DOHH2 (cell line): ENCODE measurements around the gene YIPF1.

Source experiments
- H3F3A ChIP-seq: fragments of 200-600 bp; sonication (generic), shearing (Covaris generic); 2 replicates; pipeline ENCODE4 v1.6.0; 2016; ENCODE audit warnings: antibody characterized with exemption, mild to moderate bottlenecking; ENCODE audit not compliant: control insufficient read depth, insufficient read depth
- H3K27ac ChIP-seq: fragments of 200-600 bp; sonication (generic); 2 replicates; pipeline ENCODE4 v1.5.1; 2014; ENCODE audit warnings: low read depth, mild to moderate bottlenecking, low read length, moderate library complexity
- H3K27me3 ChIP-seq: fragments of 200-600 bp; sonication (generic); 2 replicates; pipeline ENCODE4 v1.6.1; 2014; ENCODE audit warnings: mild to moderate bottlenecking, low read length, mixed read lengths; ENCODE audit not compliant: control insufficient read depth
- H3K36me3 ChIP-seq: fragments of 200-600 bp; sonication (generic); 2 replicates; pipeline ENCODE4 v1.6.1; 2014; ENCODE audit warnings: mild to moderate bottlenecking, low read length, moderate library complexity, mixed read lengths; ENCODE audit not compliant: control insufficient read depth
- H3K4me1 ChIP-seq: fragments of 200-600 bp; sonication (generic); 2 replicates; pipeline ENCODE4 v1.6.1; 2014; ENCODE audit warnings: mild to moderate bottlenecking, low read length, mixed read lengths; ENCODE audit not compliant: control insufficient read depth
- H3K4me2 ChIP-seq: fragments of 200-600 bp; sonication (generic); 2 replicates; pipeline ENCODE4 v1.6.0; 2014; ENCODE audit warnings: mild to moderate bottlenecking, low read length, moderate library complexity
- H3K4me3 ChIP-seq: fragments of 200-600 bp; sonication (generic); 2 replicates; pipeline ENCODE4 v1.5.1; 2014; ENCODE audit warnings: mild to moderate bottlenecking, low read length, mixed read lengths
- H3K79me2 ChIP-seq: fragments of 200-600 bp; sonication (generic); 2 replicates; pipeline ENCODE4 v1.6.1; 2014; ENCODE audit warnings: mild to moderate bottlenecking, low read length, mixed read lengths; ENCODE audit not compliant: control insufficient read depth
- H3K9me2 ChIP-seq: fragments of 200-600 bp; sonication (generic); replicated peaks from 2 replicates; pipeline ENCODE4 v1.6.1; 2014; ENCODE audit warnings: mild to moderate bottlenecking, low read length, mixed read lengths; ENCODE audit not compliant: control insufficient read depth
- H3K9me3 ChIP-seq: fragments of 200-600 bp; sonication (generic); 2 replicates; pipeline ENCODE4 v1.6.1; 2014; ENCODE audit warnings: antibody characterized with exemption, low read length, mixed read lengths; ENCODE audit not compliant: control insufficient read depth, insufficient read depth
- H4K20me1 ChIP-seq: fragments of 200-600 bp; sonication (generic); 2 replicates; pipeline ENCODE4 v1.6.0; 2014; ENCODE audit warnings: low read depth, mild to moderate bottlenecking, antibody characterized with exemption, low read length, moderate library complexity; ENCODE audit not compliant: control insufficient read depth, insufficient read depth
- CTCF ChIP-seq: fragments of 200-600 bp; sonication (generic); IDR thresholded peaks from one replicate; pipeline ENCODE4 v1.5.1; 2014; ENCODE audit warnings: antibody characterized with exemption, mild to moderate bottlenecking, low read depth, low read length; ENCODE audit not compliant: poor library complexity, severe bottlenecking
- EZH2phosphoT487 ChIP-seq: fragments of 200-600 bp; sonication (generic); IDR thresholded peaks from 2 replicates; pipeline ENCODE4 v1.6.1; 2017; ENCODE audit warnings: borderline replicate concordance, mild to moderate bottlenecking, antibody characterized with exemption, low read length, moderate library complexity, mixed read lengths

Gene YIPF1

GRCh38 chr1:53834776-53835175 is 54.8 kb downstream of the YIPF1 start:
- Histone ChIP-seq H3K27me3 (no peaks in the 10 kb centered on the region), H4K20me1 (0 out of 2 replicates have a peak, but pooled peaks cover 8% of the 10 kb centered on the region), H3K27ac (peak overlapping the region; percentile 94), H3F3A (peaks cover 28% of the 10 kb centered on the region), H3K9me3 (no peaks in the 10 kb centered on the region), H3K4me3 (peak overlapping the region; percentile 88), H3K9me2 (no peaks in the 10 kb centered on the region), H3K79me2 (peaks cover 82% of the 10 kb centered on the region), H3K4me1 (peaks cover 46% of the 10 kb centered on the region), H3K36me3 (peaks cover 71% of the 10 kb centered on the region), H3K4me2 (peak overlapping the region; percentile 85)
- no peak for TF ChIP-seq EZH2phosphoT487
- no peak for TF ChIP-seq CTCF

GRCh38 chr1:53833393-53833792 is 56.2 kb downstream of the YIPF1 start:
- H3K27me3 ChIP-seq, result no peaks in the 10 kb centered on the region
- peaks cover 28% of the 10 kb centered on the region for H3F3A ChIP-seq
- peaks cover 45% of the 10 kb centered on the region for H3K4me1 ChIP-seq
- peak overlapping the region; percentile 85 for H3K4me2 ChIP-seq
- peak overlapping the region; percentile 19; the same call in 1 of the 2 replicates for H3K4me3 ChIP-seq
- no peaks in the 10 kb centered on the region for H3K9me2 ChIP-seq
- H3K79me2 ChIP-seq, result peaks cover 94% of the 10 kb centered on the region
- no peaks in the 10 kb centered on the region for H3K9me3 ChIP-seq
- peak overlapping the region; percentile 94; the same call in 1 of the 2 replicates for H3K27ac ChIP-seq
- TF ChIP-seq CTCF (no peak), EZH2phosphoT487 (no peak)
- 0 out of 2 replicates have a peak, but pooled peaks cover 8% of the 10 kb centered on the region for H4K20me1 ChIP-seq
- peaks cover 83% of the 10 kb centered on the region for H3K36me3 ChIP-seq

- H3K79me2 ChIP-seq, result peaks cover 92% of the 10 kb centered on the region
- peaks cover 47% of the 10 kb centered on the region for H3K4me1 ChIP-seq
- no peak overlapping the region for H3K4me3 ChIP-seq
- no peak overlapping the region for H3K27ac ChIP-seq
- H3K9me2 ChIP-seq, result no peaks in the 10 kb centered on the region
- H4K20me1 ChIP-seq, result peaks cover 16% of the 10 kb centered on the region; the same call in 1 of the 2 replicates
- peaks cover 87% of the 10 kb centered on the region for H3K36me3 ChIP-seq
- no peaks in the 10 kb centered on the region for H3K27me3 ChIP-seq
- TF ChIP-seq EZH2phosphoT487, result no peak
- TF ChIP-seq CTCF, result peak; percentile 36
- peak overlapping the region; percentile 43; the same call in 1 of the 2 replicates for H3K4me2 ChIP-seq
- H3K9me3 ChIP-seq, result no peaks in the 10 kb centered on the region
- H3F3A ChIP-seq, result peaks cover 7% of the 10 kb centered on the region
These were observed 63.2 kb downstream of the YIPF1 start for GRCh38 chr1:53826367-53826766.
